ENCODE results near the gene OCEL1.

DNA sequence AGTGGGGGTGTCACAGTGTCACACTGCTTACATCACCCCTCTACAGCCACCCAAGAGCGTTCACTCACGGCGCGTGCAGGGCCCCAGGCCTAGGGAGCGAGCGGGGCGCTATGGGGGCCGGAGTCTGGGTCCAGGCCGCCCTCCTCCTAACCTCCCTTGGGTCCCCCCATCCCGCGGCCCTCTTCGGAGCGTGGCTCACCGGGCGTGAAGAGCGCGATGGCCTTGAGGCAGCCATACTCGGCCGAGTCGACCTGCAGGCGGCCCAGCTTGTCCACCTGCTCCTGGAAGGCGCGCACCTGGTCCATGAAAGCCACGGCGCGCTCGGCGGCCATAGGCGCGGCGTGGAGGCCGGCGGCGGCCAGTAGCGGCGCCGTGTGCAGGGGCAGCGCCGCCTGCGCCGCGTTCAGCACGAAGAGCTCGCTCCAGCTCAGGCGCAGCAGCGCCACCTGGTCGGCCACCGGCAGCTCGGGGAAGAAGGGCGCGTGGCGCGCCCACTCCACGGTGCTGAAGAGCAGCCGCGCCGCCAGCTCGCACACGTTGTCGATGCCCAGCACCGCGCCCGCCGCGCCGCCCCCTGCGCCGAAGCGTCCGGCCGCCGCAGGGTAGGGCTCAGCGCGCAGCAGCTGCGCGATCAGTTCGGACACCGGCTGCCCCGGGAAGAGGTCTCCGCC, 9.4 kb downstream of the OCEL1 start:
- TF ChIP-seq POLR2A (IDR thresholded peaks at IDR 0.05; ENCODE audit: low read length) (no peak), GATA1 (IDR thresholded peaks at IDR 0.05; ENCODE audit: low read depth, low read length) (no peak)
